Measurements from ENCODE around the gene RFC3.

Gene RFC3

GRCh38 chr13:33875618-33876401 lies 57.9 kb downstream of the RFC3 start:
- no peak for DNase-seq (ENCODE audit: extremely low spot score)
- ChIA-PET POLR2A (no interaction called here), CTCF (interaction anchor here (1.0 to 1.1 kb wide), 3 partner anchors 14 to 75 kb away, joined by 3 to 4 read pairs (median 3); no protein-coding TSS in a partner anchor)
- TF ChIP-seq, protein P1, sequence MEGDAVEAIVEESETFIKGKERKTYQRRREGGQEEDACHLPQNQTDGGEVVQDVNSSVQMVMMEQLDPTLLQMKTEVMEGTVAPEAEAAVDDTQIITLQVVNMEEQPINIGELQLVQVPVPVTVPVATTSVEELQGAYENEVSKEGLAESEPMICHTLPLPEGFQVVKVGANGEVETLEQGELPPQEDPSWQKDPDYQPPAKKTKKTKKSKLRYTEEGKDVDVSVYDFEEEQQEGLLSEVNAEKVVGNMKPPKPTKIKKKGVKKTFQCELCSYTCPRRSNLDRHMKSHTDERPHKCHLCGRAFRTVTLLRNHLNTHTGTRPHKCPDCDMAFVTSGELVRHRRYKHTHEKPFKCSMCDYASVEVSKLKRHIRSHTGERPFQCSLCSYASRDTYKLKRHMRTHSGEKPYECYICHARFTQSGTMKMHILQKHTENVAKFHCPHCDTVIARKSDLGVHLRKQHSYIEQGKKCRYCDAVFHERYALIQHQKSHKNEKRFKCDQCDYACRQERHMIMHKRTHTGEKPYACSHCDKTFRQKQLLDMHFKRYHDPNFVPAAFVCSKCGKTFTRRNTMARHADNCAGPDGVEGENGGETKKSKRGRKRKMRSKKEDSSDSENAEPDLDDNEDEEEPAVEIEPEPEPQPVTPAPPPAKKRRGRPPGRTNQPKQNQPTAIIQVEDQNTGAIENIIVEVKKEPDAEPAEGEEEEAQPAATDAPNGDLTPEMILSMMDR (IDR thresholded peaks at IDR 0.05; ENCODE audit: control extremely low read depth, extremely low read depth, low read depth, missing control alignments): no peak

DNA sequence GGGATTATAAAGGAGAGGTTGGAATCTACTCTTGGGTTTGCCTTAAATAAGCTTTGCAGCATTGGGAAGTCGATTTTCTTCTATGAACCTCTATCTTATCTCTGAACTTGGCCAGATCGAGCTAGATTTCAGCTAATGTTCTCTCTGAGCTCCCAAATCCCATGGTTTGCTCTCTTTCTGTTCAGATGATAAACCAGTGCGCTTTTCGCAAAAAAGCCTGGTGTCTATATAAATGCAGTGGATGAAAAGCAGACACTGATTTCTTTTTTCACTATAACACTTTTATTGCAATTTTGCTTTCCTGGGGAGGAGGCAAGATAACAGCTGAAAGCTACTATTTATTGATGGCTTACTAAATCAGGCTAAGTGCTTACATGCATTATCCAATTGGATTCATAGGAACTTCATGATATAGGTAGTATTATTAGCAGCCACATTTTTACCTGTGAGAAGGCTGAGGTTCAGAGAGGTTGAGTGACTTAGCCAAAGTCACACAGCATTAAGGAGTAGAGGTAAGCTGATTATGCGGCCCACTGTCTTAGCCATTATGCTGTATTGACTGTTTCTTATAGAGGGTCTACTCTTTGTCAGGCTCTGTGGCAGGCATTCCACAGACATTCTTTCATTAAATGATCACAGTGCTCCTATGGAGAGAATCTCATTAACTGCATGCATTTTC lies 58.9 kb downstream of the RFC3 start:
- TF ChIP-seq, protein P1 (IDR thresholded peaks at IDR 0.05; ENCODE audit: control extremely low read depth, extremely low read depth, low read depth, missing control alignments): no peak
- ChIA-PET CTCF (interaction anchor here (0.7 to 3.7 kb wide), 4 partner anchors 9 to 18 kb away, joined by 3 to 11 read pairs (median 4); no protein-coding TSS in a partner anchor), POLR2A (no interaction called here)
- no peak for DNase-seq (ENCODE audit: extremely low spot score)

DNA sequence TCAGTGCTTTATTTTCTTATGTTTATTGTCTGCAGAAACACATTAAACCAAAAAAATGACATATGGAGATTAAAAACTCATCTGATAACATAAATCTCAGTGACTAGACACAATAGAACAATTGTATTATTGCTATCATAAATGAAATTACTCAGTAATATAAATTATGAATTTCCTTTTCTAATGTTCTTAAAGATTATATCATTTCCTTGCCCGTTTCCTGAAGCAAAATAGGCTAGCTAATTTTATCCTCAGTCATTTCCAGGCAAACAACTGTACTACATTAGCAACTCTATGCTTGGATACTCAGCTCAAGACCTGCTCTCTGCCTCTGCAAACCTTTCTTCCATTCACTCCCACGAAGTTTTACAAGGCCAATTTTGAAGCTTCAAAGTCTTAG lies 61.2 kb downstream of the RFC3 start:
- CTCF ChIA-PET: interaction anchor here (1.3 to 3.7 kb wide), 3 partner anchors 11 to 15 kb away, joined by 4 to 14 read pairs (median 11); no protein-coding TSS in a partner anchor
- DNase-seq (ENCODE audit: extremely low spot score): no peak
- TF ChIP-seq, protein P1 (IDR thresholded peaks at IDR 0.05; ENCODE audit: control extremely low read depth, extremely low read depth, low read depth, missing control alignments): no peak
- POLR2A ChIA-PET: no interaction called here

- CTCF ChIA-PET: interaction anchor here (0.8 kb wide), 1 partner anchor 9 kb away, joined by 3 read pairs; no protein-coding TSS in a partner anchor
- POLR2A ChIA-PET: no interaction called here
- TF ChIP-seq, protein P1 (IDR thresholded peaks at IDR 0.05; ENCODE audit: control extremely low read depth, extremely low read depth, low read depth, missing control alignments): no peak
- no peak for DNase-seq (ENCODE audit: extremely low spot score)
Observed at GRCh38 chr13:33882804-33883203, 64.9 kb downstream of the RFC3 start.

GRCh38 chr13:33884531-33885220 lies 66.7 kb downstream of the RFC3 start:
- ChIA-PET CTCF (interaction anchor here (1.3 kb wide), 1 partner anchor 46 kb away, joined by 5 read pairs; no protein-coding TSS in a partner anchor), POLR2A (no interaction called here)
- TF ChIP-seq, protein P1 (IDR thresholded peaks at IDR 0.05; ENCODE audit: control extremely low read depth, extremely low read depth, low read depth, missing control alignments): no peak
- DNase-seq (ENCODE audit: extremely low spot score): no peak
